Activated naive CD8-positive, alpha-beta T cell treated with anti-CD3 and anti-CD28 coated beads, Interleukin-2, amount 10 ng/mL, durations not matched to agents 7 days and 5 days (primary cell): ENCODE measurements around the gene CFAP77. TPM values are rescaled to one million over a fixed set of nuclear protein-coding genes. Genes with fewer than 3 reads are reported as not detected.

ENCODE experiments used
- ATAC-seq: fragments of 150-1000 bp; cut with Tn5 transposase; one replicate; pipeline ENCODE4 v1.10.0; 2021; ENCODE audit warnings: low read depth, moderate library complexity
- POLR2A ChIA-PET: fragments of 350-600 bp; sonication (Branson Sonifier 250); formaldehyde crosslinking; loops from one replicate; lab custom pipeline; 2021; ENCODE audit warnings: antibody characterized with exemption; lab: Charles Lee
- DNase-seq: peaks from one replicate; pipeline ENCODE4 v3.0.0; 2021
- H3K27ac Mint-ChIP-seq: one replicate; pipeline ENCODE4 v1.8.0; 2022; ENCODE audit warnings: mild to moderate bottlenecking, mixed read lengths
- H3K27me3 Mint-ChIP-seq: one replicate; pipeline ENCODE4 v1.8.0; 2022; ENCODE audit warnings: mild to moderate bottlenecking, moderate library complexity, mixed read lengths
- H3K36me3 Mint-ChIP-seq: one replicate; pipeline ENCODE4 v1.8.0; 2021; ENCODE audit warnings: mild to moderate bottlenecking, mixed read lengths
- H3K4me1 Mint-ChIP-seq: one replicate; pipeline ENCODE4 v1.8.0; 2021; ENCODE audit warnings: mixed read lengths
- H3K4me3 Mint-ChIP-seq: one replicate; pipeline ENCODE4 v1.8.0; 2022; ENCODE audit warnings: mild to moderate bottlenecking, moderate library complexity, mixed read lengths
- H3K9me3 Mint-ChIP-seq: one replicate; pipeline ENCODE4 v1.8.0; 2021; ENCODE audit warnings: mixed read lengths
- total RNA-seq, 2 experiments: library from RNA; stranded (reverse); gene quantifications; one replicate each; pipeline ENCODE4 v1.2.3, GENCODE V29; 2021

CFAP77 gene
- total RNA-seq, 2 experiments from 2014 or later, result not detected

DNA sequence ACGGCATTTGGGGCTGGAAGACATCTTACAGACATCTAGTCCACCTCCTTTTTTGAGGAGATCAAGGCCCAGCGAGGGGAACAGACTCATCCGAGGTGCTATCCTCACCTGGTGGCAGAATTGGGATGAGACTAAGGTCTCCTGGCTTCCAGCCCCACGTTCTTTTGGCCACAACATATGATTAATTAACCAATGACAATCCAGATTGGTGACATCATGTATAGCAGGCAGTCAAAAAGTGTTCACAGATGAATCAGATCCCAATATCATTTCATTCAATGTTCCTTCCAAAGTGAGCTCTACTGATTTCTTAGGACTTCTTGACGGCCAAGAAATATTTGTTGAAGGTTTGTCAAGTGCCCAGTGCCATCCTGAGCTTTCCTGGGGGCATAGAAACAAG is 3.9 kb downstream of the CFAP77 start:
- Mint-ChIP-seq H3K4me1 (peaks cover 16% of the 10 kb centered on the region), H3K27me3 (peaks cover 77% of the 10 kb centered on the region), H3K4me3 (no peak overlapping the region), H3K36me3 (no peaks in the 10 kb centered on the region), H3K27ac (no peak overlapping the region), H3K9me3 (no peaks in the 10 kb centered on the region)
- ATAC-seq, result no peak
- DNase-seq, result no peak
- POLR2A ChIA-PET, result interaction anchor here (0.6 kb wide), 1 partner anchor 61 kb away, joined by 3 read pairs; no protein-coding TSS in a partner anchor

DNA sequence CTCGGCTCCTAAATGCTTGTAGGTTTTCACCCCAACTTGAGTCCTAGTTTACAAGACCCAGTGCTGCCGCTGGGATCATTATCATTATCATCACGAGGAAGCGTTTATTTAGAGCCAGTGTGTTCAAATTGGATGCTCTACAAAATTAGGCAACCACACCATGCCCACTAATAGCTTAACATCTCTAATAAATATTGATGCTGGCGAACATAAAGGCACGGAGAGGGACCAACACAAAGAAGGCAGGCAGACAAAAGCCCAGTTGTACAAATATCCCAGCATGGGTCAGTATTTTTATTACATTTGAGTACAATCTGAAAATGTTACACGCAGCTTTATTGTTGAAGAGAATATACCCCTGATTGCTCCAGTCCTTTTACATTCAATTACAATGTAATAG is 4.7 kb downstream of the CFAP77 start:
- ATAC-seq, result no peak
- Mint-ChIP-seq H3K36me3 (no peaks in the 10 kb centered on the region), H3K9me3 (no peaks in the 10 kb centered on the region), H3K4me1 (peaks cover 14% of the 10 kb centered on the region), H3K27me3 (peaks cover 74% of the 10 kb centered on the region), H3K27ac (no peak overlapping the region), H3K4me3 (no peak overlapping the region)
- no peak for DNase-seq
- POLR2A ChIA-PET, result no interaction called here

DNA sequence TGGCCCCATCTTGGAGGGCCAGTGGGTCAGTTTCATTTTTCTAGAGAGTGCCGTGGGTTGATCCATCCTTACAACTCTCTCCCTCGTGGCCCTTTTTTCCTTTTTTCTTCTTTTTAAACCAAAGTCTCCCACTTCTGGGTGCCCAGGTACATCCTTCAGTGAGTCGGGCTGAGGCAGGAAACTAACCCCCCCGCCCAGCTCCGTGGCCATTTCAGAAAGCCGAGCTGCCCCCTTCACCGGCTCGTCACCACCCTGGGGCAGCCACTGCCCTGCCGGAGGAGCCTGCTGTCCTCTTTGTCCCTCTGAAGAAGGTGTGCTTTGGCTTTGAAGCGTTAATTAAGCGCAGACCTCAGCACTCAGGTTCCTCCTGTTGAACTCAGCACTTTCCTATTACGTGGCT is 5.2 kb downstream of the CFAP77 start:
- no peak for DNase-seq
- ATAC-seq, result no peak
- H3K4me3 Mint-ChIP-seq, result no peak overlapping the region

DNA sequence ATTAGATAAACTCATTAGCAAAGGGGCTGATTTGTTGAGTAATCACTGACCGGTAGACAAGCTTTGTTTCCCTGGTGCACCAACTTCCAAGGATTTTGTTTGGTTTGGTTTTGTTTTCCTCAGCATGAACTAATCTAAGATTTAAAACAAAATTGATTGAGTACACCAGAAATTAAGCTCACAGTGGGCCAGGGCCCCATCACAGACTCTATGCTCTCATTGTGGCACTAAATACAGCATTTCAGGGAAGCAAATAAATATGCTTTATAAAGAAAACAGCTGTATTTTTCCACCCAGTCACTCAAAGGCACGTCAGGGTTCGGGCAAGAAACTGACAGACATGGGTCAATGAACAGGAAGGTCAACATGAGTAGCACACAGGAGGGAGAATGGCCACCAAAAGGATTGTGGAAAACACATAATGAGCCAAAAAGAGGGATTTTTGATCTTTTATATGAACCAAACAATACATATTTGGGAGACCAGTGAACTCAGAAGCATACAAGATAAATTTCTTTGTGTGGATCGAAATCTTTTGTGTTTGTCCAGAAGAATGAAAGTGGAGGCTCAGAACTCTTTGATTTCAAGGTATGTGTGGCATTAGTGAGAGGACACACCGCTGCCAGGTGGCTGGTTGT is 8.8 kb downstream of the CFAP77 start:
- ATAC-seq (no peak), DNase-seq (no peak)
- Mint-ChIP-seq H3K27ac (no peak overlapping the region), H3K4me1 (no peaks in the 10 kb centered on the region), H3K27me3 (peaks cover 65% of the 10 kb centered on the region), H3K9me3 (no peaks in the 10 kb centered on the region), H3K36me3 (no peaks in the 10 kb centered on the region), H3K4me3 (no peak overlapping the region)
- POLR2A ChIA-PET, result no interaction called here

More for the DNA sequence above, 5.2 kb downstream of the CFAP77 start:
- H3K4me1 Mint-ChIP-seq, result peaks cover 14% of the 10 kb centered on the region
- H3K27me3 Mint-ChIP-seq, result peaks cover 77% of the 10 kb centered on the region
- no peak overlapping the region for H3K27ac Mint-ChIP-seq
- no peaks in the 10 kb centered on the region for H3K36me3 Mint-ChIP-seq
- no peaks in the 10 kb centered on the region for H3K9me3 Mint-ChIP-seq
- POLR2A ChIA-PET, result no interaction called here

DNA sequence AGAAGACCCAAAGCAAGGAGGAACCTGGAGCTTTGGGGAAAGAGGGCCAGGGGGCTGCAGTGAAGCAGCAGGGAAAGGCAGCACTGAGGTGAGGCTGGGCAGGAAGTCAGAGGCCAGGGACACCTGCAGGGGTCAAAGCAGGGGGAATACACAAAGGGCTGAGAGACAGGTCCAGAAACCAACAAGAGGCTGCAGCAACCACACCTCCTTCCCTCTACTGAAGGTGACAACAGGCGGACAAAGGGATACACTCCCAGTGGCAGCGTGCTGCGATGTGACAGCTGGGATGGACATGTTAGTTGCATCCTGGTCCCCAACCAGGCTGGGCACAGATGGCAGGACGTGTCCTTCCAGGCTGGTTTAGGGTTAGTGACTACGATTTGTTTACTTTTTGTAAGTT is 12.6 kb downstream of the CFAP77 start:
- H3K36me3 Mint-ChIP-seq, result no peaks in the 10 kb centered on the region
- no peaks in the 10 kb centered on the region for H3K4me1 Mint-ChIP-seq
- POLR2A ChIA-PET, result no interaction called here
- no peaks in the 10 kb centered on the region for H3K9me3 Mint-ChIP-seq
- no peak overlapping the region for H3K27ac Mint-ChIP-seq
- no peak overlapping the region for H3K4me3 Mint-ChIP-seq
- no peak for ATAC-seq
- peaks cover 68% of the 10 kb centered on the region for H3K27me3 Mint-ChIP-seq
- no peak for DNase-seq

DNA sequence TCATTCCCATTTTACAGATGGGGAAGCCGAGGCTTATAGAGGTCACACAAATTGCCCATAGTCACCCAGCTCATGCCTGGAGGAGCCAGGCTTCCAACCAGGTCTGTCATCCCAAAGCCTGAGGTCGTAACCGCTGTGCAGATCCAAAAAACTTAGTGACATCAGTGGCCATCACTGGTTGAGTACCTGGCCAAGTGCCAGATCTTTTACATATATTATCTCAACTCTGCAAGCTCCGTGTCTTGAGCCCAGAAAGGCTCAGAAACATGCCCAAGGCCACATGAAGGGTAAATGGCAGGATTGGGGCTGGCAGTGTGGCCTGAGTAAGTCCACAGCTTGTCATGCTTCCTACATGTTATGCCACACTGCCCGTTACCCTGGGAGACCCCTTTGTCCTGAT is 13.5 kb downstream of the CFAP77 start:
- Mint-ChIP-seq H3K36me3 (no peaks in the 10 kb centered on the region), H3K9me3 (no peaks in the 10 kb centered on the region), H3K27ac (no peak overlapping the region), H3K4me1 (no peaks in the 10 kb centered on the region), H3K4me3 (no peak overlapping the region), H3K27me3 (peaks cover 64% of the 10 kb centered on the region)
- POLR2A ChIA-PET, result no interaction called here
- ATAC-seq, result no peak
- no peak for DNase-seq

DNA sequence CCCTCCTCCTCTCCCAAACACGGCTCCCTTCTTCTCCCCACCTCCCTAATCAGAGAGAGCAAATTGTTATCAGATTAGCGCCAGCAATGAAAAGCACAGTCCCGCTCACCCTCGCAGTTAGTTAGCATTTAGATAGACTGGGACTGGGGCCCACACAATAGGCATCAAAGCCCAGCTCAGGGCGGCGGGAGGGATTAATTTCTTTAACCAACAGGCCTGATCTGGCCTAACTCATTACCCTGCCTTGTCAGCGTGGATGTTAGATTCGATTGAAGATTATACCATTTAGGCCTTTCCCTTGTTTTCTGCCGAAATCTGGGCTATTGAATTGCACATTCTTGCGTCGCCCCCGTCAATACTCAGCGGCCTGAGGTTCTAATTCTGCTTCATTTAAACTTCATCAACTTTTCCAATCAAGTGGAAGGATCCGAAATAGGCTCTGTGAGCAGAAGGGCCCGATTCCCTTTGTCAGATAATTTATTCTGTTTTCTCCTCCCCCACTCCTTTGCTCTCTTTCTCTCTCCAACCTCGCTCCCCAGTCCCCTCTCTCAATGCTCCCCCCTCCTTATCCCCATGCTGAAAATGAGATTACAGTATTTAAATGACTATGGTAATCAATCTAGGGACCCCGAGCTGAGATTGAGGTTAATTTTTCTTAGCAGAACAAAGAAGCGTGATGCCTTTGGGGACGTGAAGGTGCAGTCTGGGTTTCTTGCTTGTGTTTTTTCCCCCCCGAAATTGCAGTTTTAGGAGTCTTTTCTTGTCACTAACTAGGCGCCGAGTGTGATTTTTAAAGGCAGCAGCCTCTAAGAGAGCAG is 15.1 kb downstream of the CFAP77 start:
- peaks cover 61% of the 10 kb centered on the region for H3K27me3 Mint-ChIP-seq
- DNase-seq, result no peak
- H3K36me3 Mint-ChIP-seq, result no peaks in the 10 kb centered on the region
- H3K4me3 Mint-ChIP-seq, result no peak overlapping the region
- H3K9me3 Mint-ChIP-seq, result no peaks in the 10 kb centered on the region
- H3K4me1 Mint-ChIP-seq, result no peaks in the 10 kb centered on the region
- POLR2A ChIA-PET, result no interaction called here
- ATAC-seq, result no peak
- no peak overlapping the region for H3K27ac Mint-ChIP-seq

DNA sequence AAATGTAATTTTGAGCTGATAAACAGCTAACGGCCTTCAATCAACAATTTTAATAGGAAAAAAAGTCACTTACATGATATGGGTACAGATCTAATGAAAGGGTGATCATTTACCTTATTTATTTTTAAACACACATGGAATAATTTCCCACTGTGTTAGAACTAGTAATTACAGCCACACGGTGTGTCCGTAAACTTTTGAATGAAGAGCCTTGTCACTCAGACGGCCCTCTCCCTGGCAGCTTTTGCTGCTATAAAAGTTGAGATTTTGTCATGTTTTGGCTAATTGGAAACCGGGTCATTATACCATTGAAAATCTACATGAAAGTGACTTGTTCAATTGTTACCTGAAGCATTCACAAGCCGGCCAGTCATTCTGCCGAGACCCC is 15.7 kb downstream of the CFAP77 start:
- Mint-ChIP-seq H3K4me1 (no peaks in the 10 kb centered on the region), H3K27me3 (peaks cover 65% of the 10 kb centered on the region)
- no peak for ATAC-seq

DNA sequence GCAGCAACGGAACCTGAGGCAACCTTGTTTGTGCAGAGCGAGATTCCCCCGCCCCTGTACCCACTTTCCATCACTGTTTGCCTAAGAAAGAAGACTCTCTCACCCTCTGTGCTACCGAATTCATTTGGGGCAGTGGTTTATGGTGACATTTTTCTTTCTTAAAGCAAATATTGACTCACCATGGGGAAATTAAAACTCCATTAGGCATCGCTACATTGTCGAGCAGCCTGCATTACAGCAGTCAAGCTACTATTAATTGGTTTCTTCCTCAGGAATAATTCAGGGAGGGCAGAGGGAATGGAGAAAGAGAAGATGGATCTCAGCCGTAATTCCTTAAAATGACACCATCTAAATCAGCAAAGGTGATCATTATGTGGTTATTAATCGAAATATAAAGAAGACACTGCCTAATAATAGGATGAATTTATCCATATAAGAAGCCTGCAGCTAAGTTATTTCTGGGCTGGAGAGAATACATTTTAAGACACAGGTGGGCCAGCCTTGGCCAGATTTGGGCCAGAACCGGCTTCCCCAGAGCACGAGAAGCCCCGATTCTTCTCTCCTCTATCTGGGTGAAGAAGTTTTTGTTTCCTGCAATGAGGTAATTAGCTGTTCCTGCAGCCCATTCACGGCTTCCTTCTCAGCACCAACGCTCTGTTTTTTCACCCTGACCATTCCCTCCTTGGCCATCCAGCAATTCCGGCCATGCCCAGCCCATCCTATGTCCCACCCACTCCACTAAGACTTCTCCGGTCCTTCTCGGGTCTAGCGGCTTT is 16.8 kb downstream of the CFAP77 start:
- Mint-ChIP-seq H3K9me3 (no peaks in the 10 kb centered on the region), H3K4me1 (no peaks in the 10 kb centered on the region), H3K36me3 (no peaks in the 10 kb centered on the region), H3K27ac (no peak overlapping the region), H3K4me3 (no peak overlapping the region), H3K27me3 (peaks cover 75% of the 10 kb centered on the region)
- DNase-seq (no peak), ATAC-seq (no peak)
- POLR2A ChIA-PET, result no interaction called here

More for the DNA sequence above, 15.7 kb downstream of the CFAP77 start:
- H3K4me3 Mint-ChIP-seq, result no peak overlapping the region
- no peak overlapping the region for H3K27ac Mint-ChIP-seq
- H3K9me3 Mint-ChIP-seq, result no peaks in the 10 kb centered on the region
- H3K36me3 Mint-ChIP-seq, result no peaks in the 10 kb centered on the region
- no peak for DNase-seq
- POLR2A ChIA-PET, result no interaction called here

DNA sequence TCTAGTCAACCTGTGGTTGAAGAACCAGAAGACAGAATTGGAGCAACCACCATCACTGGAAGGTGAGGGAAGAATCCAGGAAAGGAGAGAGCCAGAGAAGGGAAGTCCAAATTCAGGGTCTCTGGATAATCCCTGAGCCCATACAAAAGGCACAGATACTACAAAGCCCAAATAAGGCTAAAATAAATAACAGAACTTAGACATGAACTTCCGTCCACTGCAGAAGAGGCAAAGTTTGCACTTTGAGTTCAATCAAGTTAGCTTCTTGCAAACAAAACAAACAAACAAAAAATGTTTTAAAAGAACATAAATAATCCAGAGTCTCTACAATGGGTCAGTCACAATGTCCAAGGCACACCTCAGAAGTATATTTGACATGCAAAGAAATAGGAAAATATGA is 21.0 kb downstream of the CFAP77 start:
- no peaks in the 10 kb centered on the region for H3K9me3 Mint-ChIP-seq
- H3K27me3 Mint-ChIP-seq, result peaks cover 63% of the 10 kb centered on the region
- no peaks in the 10 kb centered on the region for H3K4me1 Mint-ChIP-seq
- ATAC-seq, result no peak
- no peaks in the 10 kb centered on the region for H3K36me3 Mint-ChIP-seq
- no peak overlapping the region for H3K4me3 Mint-ChIP-seq
- no peak overlapping the region for H3K27ac Mint-ChIP-seq
- DNase-seq, result no peak
- POLR2A ChIA-PET, result no interaction called here

DNA sequence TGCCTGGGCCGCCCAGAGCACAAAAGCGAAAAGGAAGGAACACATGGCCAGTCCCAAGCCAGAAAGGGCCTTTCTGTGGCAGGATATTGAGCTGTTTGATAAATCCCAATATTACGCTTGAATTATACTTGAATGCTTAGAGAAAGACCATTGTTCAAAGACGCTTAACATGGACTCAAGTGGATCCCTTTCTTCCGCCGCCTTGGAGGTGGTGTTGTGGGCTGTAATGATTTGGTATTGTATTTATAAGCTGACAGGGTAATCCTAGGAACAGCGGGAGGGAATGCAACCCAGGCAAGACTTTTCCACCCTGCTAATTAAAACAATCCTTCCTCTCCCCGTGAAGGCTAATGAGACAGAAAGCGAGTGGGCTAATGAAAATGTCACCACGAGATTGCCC is 24.9 kb downstream of the CFAP77 start:
- ATAC-seq, result no peak
- POLR2A ChIA-PET, result no interaction called here
- Mint-ChIP-seq H3K4me1 (peaks cover 3% of the 10 kb centered on the region), H3K27me3 (peaks cover 47% of the 10 kb centered on the region), H3K9me3 (no peaks in the 10 kb centered on the region), H3K27ac (no peak overlapping the region), H3K36me3 (no peaks in the 10 kb centered on the region), H3K4me3 (no peak overlapping the region)
- no peak for DNase-seq

DNA sequence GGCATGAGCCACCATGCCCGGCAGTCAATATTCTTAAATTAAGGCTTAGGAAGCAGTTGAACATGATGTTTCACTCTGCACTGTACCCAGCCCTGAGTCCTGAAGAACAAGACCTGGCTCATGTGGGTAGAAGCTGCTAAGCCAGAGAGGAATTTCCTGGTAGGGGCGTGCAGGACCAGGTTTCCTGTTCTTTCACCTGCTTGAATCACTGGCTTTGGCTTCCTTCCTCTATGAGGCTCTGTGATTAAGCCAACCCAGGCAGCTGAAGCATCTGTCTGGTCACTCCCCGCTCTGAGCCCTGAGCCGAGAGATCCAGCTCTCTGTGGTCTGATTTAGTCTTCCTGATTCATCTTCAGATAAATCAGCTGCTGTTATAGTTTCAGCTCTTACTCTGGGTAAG is 29.1 kb downstream of the CFAP77 start:
- H3K4me3 Mint-ChIP-seq, result no peak overlapping the region
- no peaks in the 10 kb centered on the region for H3K9me3 Mint-ChIP-seq
- no peaks in the 10 kb centered on the region for H3K36me3 Mint-ChIP-seq
- POLR2A ChIA-PET, result no interaction called here
- peaks cover 51% of the 10 kb centered on the region for H3K27me3 Mint-ChIP-seq
- H3K27ac Mint-ChIP-seq, result no peak overlapping the region
- H3K4me1 Mint-ChIP-seq, result peaks cover 3% of the 10 kb centered on the region
- ATAC-seq (no peak), DNase-seq (no peak)

DNA sequence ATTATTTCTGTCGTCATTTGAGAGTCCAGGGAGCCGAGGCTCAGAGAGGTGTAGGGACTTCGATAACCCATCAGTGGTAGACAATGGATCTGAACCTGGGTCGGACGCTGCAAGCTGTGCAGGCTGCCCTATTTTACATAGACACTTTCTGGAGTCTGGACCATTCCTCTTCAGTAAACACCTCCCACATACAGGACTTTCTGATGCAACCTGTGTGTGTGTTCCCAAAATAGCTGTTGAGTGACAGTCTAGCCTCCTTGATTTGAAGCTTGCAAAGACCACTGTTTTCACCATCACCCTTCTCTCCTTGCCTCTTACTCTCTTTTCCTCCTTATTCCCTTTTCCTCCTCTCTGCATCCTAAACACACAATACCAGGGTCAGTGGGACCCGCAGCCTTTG is 30.7 kb downstream of the CFAP77 start:
- no peak overlapping the region for H3K27ac Mint-ChIP-seq
- H3K4me1 Mint-ChIP-seq, result peaks cover 3% of the 10 kb centered on the region
- H3K27me3 Mint-ChIP-seq, result peaks cover 48% of the 10 kb centered on the region
- no peaks in the 10 kb centered on the region for H3K36me3 Mint-ChIP-seq
- ATAC-seq (no peak), DNase-seq (no peak)
- H3K4me3 Mint-ChIP-seq, result no peak overlapping the region
- no peaks in the 10 kb centered on the region for H3K9me3 Mint-ChIP-seq
- POLR2A ChIA-PET, result no interaction called here
